Ovary (tissue), 3 donors: ENCODE measurements around the gene KLHL4.
"Not testable (repeated sequence)": the region's sequence is repeated elsewhere in the genome, so short reads cannot be mapped to it uniquely, and the experiment has no call there.

Experiments used
- CTCF ChIP-seq, 3 donors: fragments of 450-650 bp in 2 of 3; fragments of 200-600 bp in 1 of 3; IDR thresholded peaks; one replicate each; pipeline versions ENCODE4 v1.5.1 to v1.8.0; 2016 to 2022; ENCODE audit warnings: antibody characterized with exemption in 3 of 3, mild to moderate bottlenecking in 1 of 3
- POLR2A ChIP-seq: fragments of 450-650 bp; IDR thresholded peaks from one replicate; pipeline ENCODE4 v1.6.1; 2017; ENCODE audit warnings: antibody characterized with exemption, mild to moderate bottlenecking, moderate library complexity
- donor health status: DM: no; HTN: no; CAD: no.

- not testable (repeated sequence) for TF ChIP-seq CTCF (IDR thresholded peaks at IDR 0.05); POLR2A
Measured at GRCh38 chrX:87478703-87479102, 38.9 kb upstream of the KLHL4 start.
